Activated CD4-positive, alpha-beta memory T cell treated with anti-CD3 and anti-CD28 coated beads for 36 hours (primary cell): ENCODE data around the gene CFAP74. TPM values are rescaled to one million over a fixed set of nuclear protein-coding genes. Genes with fewer than 3 reads are reported as not detected.

Source experiments
- CTCF ChIA-PET: fragments of 350-600 bp; sonication (Branson Sonifier 250); formaldehyde crosslinking; loops from one replicate; lab custom pipeline; 2021; ENCODE audit warnings: antibody characterized with exemption, inconsistent platforms; lab: Charles Lee
- POLR2A ChIA-PET: fragments of 350-600 bp; sonication (Branson Sonifier 250); formaldehyde crosslinking; loops from one replicate; lab custom pipeline; 2021; ENCODE audit warnings: antibody characterized with exemption; lab: Charles Lee
- DNase-seq: peaks from one replicate; pipeline ENCODE4 v3.0.0-alpha.2; 2020
- H3K27ac Mint-ChIP-seq: one replicate; pipeline ENCODE4 v1.8.0; 2021; ENCODE audit warnings: mixed read lengths
- H3K27me3 Mint-ChIP-seq: one replicate; pipeline ENCODE4 v1.8.0; 2021; ENCODE audit warnings: mixed read lengths
- H3K36me3 Mint-ChIP-seq: one replicate; pipeline ENCODE4 v1.8.0; 2021; ENCODE audit warnings: mixed read lengths
- H3K4me1 Mint-ChIP-seq: one replicate; pipeline ENCODE4 v1.8.0; 2021; ENCODE audit warnings: low read depth, mixed read lengths
- H3K4me3 Mint-ChIP-seq: one replicate; pipeline ENCODE4 v1.8.0; 2021; ENCODE audit warnings: mild to moderate bottlenecking, mixed read lengths
- H3K9me3 Mint-ChIP-seq: one replicate; pipeline ENCODE4 v1.8.0; 2021; ENCODE audit warnings: mixed read lengths
- intact Hi-C: fragments of 100-400 bp; cut with micrococcal nuclease; formaldehyde crosslinking; loops from one replicate; pipeline ENCODE4 v1.15.1; 2023
- total RNA-seq, 2 experiments: library from RNA; stranded (reverse); gene quantifications; one replicate each; pipeline ENCODE4 v1.2.3, GENCODE V29; 2021

The CFAP74 gene
- not detected for total RNA-seq

- peak; percentile 22 for DNase-seq
- Mint-ChIP-seq H3K4me1 (no peaks in the 10 kb centered on the region), H3K27ac (no peak within 1 kb of the TSS), H3K27me3 (peaks cover 36% of the 10 kb centered on the region), H3K36me3 (no peaks in the 10 kb centered on the region), H3K9me3 (no peaks in the 10 kb centered on the region), H3K4me3 (no peak within 1 kb of the TSS)
- intact Hi-C loops, result no loop called here
- ChIA-PET CTCF (interaction anchor here (0.6 kb wide), 1 partner anchor 42 kb away, joined by 3 read pairs; no protein-coding TSS in a partner anchor), POLR2A (no interaction called here)
Observed at GRCh38 chr1:2003541-2004131, at the start of gene CFAP74. Gene CFAP74, minus strand, starts transcription at chr1:2003786. Its CDS starts 12,830 bp downstream, at chr1:1990956.

DNA sequence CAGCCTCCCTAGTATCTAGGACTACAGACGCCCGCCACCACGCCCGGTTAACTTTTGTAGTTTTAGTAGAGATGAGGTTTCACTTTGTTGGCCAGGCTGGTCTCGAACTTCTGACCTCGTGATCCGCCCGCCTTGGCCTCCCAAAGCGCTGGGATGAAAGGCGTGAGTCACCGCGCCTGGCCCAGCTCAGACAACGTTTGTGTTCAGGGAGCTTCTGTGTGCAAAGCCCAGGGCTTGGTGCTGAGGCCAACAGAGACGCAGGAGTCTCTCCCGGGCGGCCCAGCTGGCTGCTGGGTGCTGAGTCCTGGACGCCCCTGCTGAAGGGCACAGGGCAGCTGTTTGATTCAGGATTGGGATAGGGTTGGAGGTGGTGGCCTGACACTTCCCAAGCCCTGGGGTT, 49.6 kb upstream of the CFAP74 start:
- ChIA-PET CTCF (interaction anchor here (0.7 kb wide), 1 partner anchor 93 kb away, joined by 3 read pairs; no protein-coding TSS in a partner anchor), POLR2A (no interaction called here)
- H3K27ac Mint-ChIP-seq, result no peak overlapping the region
- H3K4me3 Mint-ChIP-seq, result no peak overlapping the region
- no peaks in the 10 kb centered on the region for H3K9me3 Mint-ChIP-seq
- peaks cover 10% of the 10 kb centered on the region for H3K27me3 Mint-ChIP-seq
- H3K4me1 Mint-ChIP-seq, result peaks cover 10% of the 10 kb centered on the region
- peaks cover 2% of the 10 kb centered on the region for H3K36me3 Mint-ChIP-seq
- DNase-seq, result no peak
- intact Hi-C loops, result no loop called here

DNA sequence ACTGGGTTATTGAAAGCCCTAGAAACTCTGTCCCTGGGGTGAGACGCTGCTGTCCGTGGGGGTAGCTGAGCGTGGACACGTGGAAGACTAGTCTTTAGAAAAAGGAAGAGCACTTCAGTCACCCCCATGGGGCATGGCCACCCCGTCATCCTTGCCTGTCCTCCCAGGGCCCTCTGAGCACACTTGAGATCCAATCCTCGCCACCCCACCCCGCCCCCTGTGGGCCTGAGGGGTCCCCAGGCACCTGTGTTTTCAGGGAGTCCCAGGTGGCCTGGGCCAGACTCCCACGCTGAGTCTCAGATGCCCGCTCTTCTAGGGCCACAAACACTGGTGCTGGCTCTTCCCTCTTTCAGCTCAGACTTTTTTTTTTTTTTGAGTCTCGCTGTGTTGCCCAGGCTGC, 49.2 kb upstream of the CFAP74 start:
- no peak for DNase-seq
- CTCF ChIA-PET, result no interaction called here
- no peak overlapping the region for H3K27ac Mint-ChIP-seq
- POLR2A ChIA-PET, result no interaction called here
- peaks cover 11% of the 10 kb centered on the region for H3K27me3 Mint-ChIP-seq
- H3K4me3 Mint-ChIP-seq, result no peak overlapping the region
- no peaks in the 10 kb centered on the region for H3K9me3 Mint-ChIP-seq
- intact Hi-C loops, result no loop called here
- H3K36me3 Mint-ChIP-seq, result peaks cover 2% of the 10 kb centered on the region
- H3K4me1 Mint-ChIP-seq, result peaks cover 10% of the 10 kb centered on the region

- Mint-ChIP-seq H3K4me3 (peak overlapping the region; percentile 58), H3K4me1 (peaks cover 10% of the 10 kb centered on the region), H3K36me3 (peaks cover 2% of the 10 kb centered on the region), H3K9me3 (no peaks in the 10 kb centered on the region), H3K27ac (no peak overlapping the region), H3K27me3 (peaks cover 11% of the 10 kb centered on the region)
- no peak for DNase-seq
- intact Hi-C loops, result no loop called here
- CTCF ChIA-PET, result no interaction called here
- POLR2A ChIA-PET, result no interaction called here
Observed at GRCh38 chr1:2052054-2052679, 48.6 kb upstream of the CFAP74 start.

DNA sequence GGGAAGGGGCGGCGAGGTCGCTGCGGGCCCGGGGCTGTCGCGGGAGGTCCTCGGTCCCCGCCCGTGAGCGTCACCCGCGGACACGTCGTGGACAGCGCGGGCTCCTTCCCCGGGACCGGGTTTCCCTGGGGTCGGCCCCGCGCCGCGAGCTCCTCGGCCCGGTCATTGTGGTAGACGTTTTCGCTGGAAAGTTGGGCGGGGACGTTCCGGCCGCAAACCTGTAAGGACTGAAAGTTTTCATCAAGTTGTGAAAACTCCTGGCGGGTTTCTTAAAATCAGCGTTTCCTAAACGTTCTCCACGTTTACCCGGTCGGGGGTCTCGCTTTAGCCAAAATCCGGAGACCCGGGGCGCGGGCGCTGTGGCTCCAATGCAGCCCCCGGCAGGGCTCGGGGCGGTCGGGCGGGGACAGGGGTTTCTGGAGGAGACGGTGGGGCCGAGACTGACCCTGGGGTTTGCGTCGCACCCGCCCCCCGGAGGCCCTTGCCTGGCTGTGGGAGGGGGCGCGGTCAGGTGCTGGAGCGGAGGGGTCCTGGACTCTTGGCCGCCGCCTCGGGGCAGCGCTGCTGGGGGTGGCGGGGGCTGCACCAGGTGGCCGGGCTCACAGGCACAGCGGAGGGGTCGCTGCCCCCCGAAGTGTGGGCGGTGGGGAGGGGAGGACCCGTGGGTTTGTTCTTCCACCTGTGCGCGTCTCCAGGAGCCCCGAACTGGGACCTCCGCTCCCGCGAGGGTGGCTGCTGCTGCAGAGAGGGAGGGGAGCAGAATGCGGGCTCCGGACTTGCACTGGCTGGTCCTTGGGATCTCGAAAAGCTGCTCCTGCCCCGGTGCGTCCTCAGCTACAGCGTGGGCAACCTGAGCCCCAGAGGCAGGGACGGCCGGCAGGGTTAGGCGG, 47.5 kb upstream of the CFAP74 start:
- ChIA-PET POLR2A (no interaction called here), CTCF (no interaction called here)
- intact Hi-C loops, result no loop called here
- Mint-ChIP-seq H3K27ac (no peak overlapping the region), H3K9me3 (no peaks in the 10 kb centered on the region), H3K4me3 (peak overlapping the region; percentile 58), H3K27me3 (peaks cover 11% of the 10 kb centered on the region), H3K4me1 (peaks cover 10% of the 10 kb centered on the region), H3K36me3 (no peaks in the 10 kb centered on the region)
- DNase-seq, result no peak

DNA sequence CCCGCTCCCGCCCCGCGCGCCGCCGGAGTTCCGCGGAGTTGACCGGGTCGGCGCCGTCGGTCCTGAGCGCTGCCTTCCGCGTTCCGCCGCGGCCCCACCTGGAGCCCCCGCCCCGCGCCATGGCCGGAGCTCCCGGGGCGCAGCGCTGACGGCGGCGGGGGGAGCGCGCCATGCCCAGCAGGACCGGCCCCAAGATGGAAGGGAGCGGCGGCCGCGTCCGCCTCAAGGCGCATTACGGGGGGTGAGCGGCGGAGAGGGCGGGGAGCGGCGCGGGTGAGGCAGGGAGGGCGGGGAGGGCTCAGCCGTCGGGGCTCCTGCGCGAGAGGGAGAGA, 46.8 kb upstream of the CFAP74 start:
- peak; percentile 52 for DNase-seq
- no peaks in the 10 kb centered on the region for H3K36me3 Mint-ChIP-seq
- H3K27me3 Mint-ChIP-seq, result peaks cover 14% of the 10 kb centered on the region
- no peaks in the 10 kb centered on the region for H3K9me3 Mint-ChIP-seq
- ChIA-PET CTCF (no interaction called here), POLR2A (no interaction called here)
- no peak overlapping the region for H3K27ac Mint-ChIP-seq
- peak overlapping the region; percentile 58 for H3K4me3 Mint-ChIP-seq
- peaks cover 13% of the 10 kb centered on the region for H3K4me1 Mint-ChIP-seq
- intact Hi-C loops, result no loop called here

GRCh38 chr1:2049718-2050431, 46.3 kb upstream of the CFAP74 start, which contains the start of gene PRKCZ:
Gene PRKCZ, plus strand, starts transcription at chr1:2050411. Its CDS starts 220 bp downstream, at chr1:2050631.
- no peaks in the 10 kb centered on the region for H3K36me3 Mint-ChIP-seq
- CTCF ChIA-PET, result no interaction called here
- H3K4me3 Mint-ChIP-seq, result peak within 1 kb of the TSS; percentile 78
- POLR2A ChIA-PET, result no interaction called here
- intact Hi-C loops, result loop anchor here (5.0 kb wide), 1 partner anchor 108 kb away; no protein-coding TSS in a partner anchor
- DNase-seq, result peak; percentile 95
- H3K4me1 Mint-ChIP-seq, result peaks cover 13% of the 10 kb centered on the region
- H3K27me3 Mint-ChIP-seq, result peaks cover 14% of the 10 kb centered on the region
- H3K9me3 Mint-ChIP-seq, result no peaks in the 10 kb centered on the region
- no peak within 1 kb of the TSS for H3K27ac Mint-ChIP-seq

- CTCF ChIA-PET, result no interaction called here
- DNase-seq, result peak; percentile 22
- POLR2A ChIA-PET, result no interaction called here
- intact Hi-C loops, result loop anchor here (5.0 kb wide), 1 partner anchor 107 kb away; no protein-coding TSS in a partner anchor
- peaks cover 13% of the 10 kb centered on the region for H3K4me1 Mint-ChIP-seq
- H3K27ac Mint-ChIP-seq, result no peak overlapping the region
- H3K36me3 Mint-ChIP-seq, result no peaks in the 10 kb centered on the region
- H3K27me3 Mint-ChIP-seq, result peaks cover 14% of the 10 kb centered on the region
- H3K4me3 Mint-ChIP-seq, result peak overlapping the region; percentile 78
- H3K9me3 Mint-ChIP-seq, result no peaks in the 10 kb centered on the region
Observed at GRCh38 chr1:2049225-2049717, 45.7 kb upstream of the CFAP74 start.

DNA sequence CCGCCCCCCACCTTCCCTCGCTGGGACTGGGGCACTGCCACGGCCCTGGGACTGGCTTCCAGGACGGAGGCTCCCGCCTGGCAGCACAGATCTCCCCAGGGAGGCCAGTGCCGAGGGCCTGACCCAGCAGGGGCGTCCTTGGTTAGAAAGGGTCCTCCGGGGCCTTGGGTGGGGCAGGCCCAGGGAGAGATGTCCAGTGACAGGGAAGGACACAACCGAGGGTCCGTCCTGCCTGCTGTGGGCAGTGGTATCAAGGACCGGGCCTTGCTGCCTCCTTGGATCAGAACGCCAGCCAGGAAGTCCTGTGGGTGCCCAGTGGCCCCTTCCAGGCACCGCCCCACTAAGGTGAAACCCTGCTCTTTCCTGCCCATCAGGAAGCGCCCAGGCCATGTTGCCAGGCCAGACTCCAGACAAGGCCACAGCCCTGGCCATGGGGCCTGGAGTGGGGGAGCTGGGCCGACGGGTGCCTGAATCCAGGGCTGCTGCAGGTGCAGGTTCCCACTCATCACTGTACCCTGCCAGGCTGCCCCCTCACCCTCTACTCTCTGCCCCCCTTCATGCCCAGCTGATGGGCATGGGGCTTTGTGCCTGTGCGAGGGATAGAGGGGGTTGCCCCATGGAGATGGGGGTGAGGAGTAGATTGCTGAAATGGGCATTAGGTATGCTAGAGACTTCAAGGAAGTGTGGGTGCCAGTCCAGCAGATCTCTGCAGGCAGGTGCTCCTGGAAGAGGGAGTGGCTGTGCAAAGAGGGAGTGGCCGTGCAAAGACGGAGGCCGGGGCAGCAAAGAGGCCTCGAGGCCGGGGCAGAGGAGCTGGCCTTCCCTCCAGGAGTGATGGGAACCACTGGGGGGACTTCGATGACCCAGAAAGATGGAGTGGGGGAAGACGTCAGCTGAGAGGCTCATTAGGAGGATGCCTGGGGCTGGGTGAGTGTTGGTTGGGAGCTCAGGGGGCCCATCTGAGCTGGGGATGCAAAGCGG, 44.5 kb upstream of the CFAP74 start:
- H3K36me3 Mint-ChIP-seq, result no peaks in the 10 kb centered on the region
- intact Hi-C loops, result loop anchor here (5.0 kb wide), 1 partner anchor 106 kb away; no protein-coding TSS in a partner anchor
- POLR2A ChIA-PET, result no interaction called here
- no peaks in the 10 kb centered on the region for H3K9me3 Mint-ChIP-seq
- H3K4me1 Mint-ChIP-seq, result peaks cover 14% of the 10 kb centered on the region
- peaks cover 14% of the 10 kb centered on the region for H3K27me3 Mint-ChIP-seq
- CTCF ChIA-PET, result interaction anchor here (0.6 to 0.7 kb wide), 2 partner anchors 87 to 103 kb away, joined by 3 read pairs; no protein-coding TSS in a partner anchor
- DNase-seq, result no peak
- H3K27ac Mint-ChIP-seq, result no peak overlapping the region
- peak overlapping the region; percentile 78 for H3K4me3 Mint-ChIP-seq

- ChIA-PET CTCF (interaction anchor here (0.6 to 3.8 kb wide), 5 partner anchors 9 to 152 kb away, joined by 3 to 67 read pairs (median 3); no protein-coding TSS in a partner anchor), POLR2A (no interaction called here)
- no peaks in the 10 kb centered on the region for H3K9me3 Mint-ChIP-seq
- no peaks in the 10 kb centered on the region for H3K36me3 Mint-ChIP-seq
- no peak overlapping the region for H3K27ac Mint-ChIP-seq
- H3K27me3 Mint-ChIP-seq, result peaks cover 14% of the 10 kb centered on the region
- DNase-seq, result no peak
- H3K4me3 Mint-ChIP-seq, result no peak overlapping the region
- intact Hi-C loops, result loop anchor here (5.0 kb wide), 1 partner anchor 105 kb away; no protein-coding TSS in a partner anchor
- H3K4me1 Mint-ChIP-seq, result peaks cover 12% of the 10 kb centered on the region
Observed at GRCh38 chr1:2046953-2047748, 43.6 kb upstream of the CFAP74 start.
